ENCODE measurements around the gene CACNA1B.

CACNA1B gene

GRCh38 chr9:137972355-137972987 lies 94.9 kb downstream of the CACNA1B start:
- H3K4me2 ChIP-seq, result no peak overlapping the region
- no peak overlapping the region for H3K9ac ChIP-seq
- H3K4me1 ChIP-seq (ENCODE audit: low read depth, poor library complexity, severe bottlenecking), result no peaks in the 10 kb centered on the region
- no peak overlapping the region for H3K27ac ChIP-seq
- no peaks in the 10 kb centered on the region for H3K79me2 ChIP-seq (ENCODE audit: insufficient read depth, low read depth)
- no peak for TF ChIP-seq CTCF (conservative IDR thresholded peaks at IDR 0.05; ENCODE audit: low read depth, low read length)
- no peaks in the 10 kb centered on the region for H4K20me1 ChIP-seq (ENCODE audit: insufficient read depth)
- H2AFZ ChIP-seq (ENCODE audit: low read depth), result no peak overlapping the region
- no peak overlapping the region for H3K4me3 ChIP-seq (IDR thresholded peaks at IDR 0.05; ENCODE audit: insufficient read depth, low read depth, low read length)
- no peaks in the 10 kb centered on the region for H3K36me3 ChIP-seq (ENCODE audit: insufficient read depth)
- no peaks in the 10 kb centered on the region for H3K27me3 ChIP-seq (ENCODE audit: insufficient read depth, low read depth)

- Histone ChIP-seq H3K27ac (no peak overlapping the region), H3K4me3 (IDR thresholded peaks at IDR 0.05; ENCODE audit: insufficient read depth, low read depth, low read length) (no peak overlapping the region), H3K36me3 (ENCODE audit: insufficient read depth) (no peaks in the 10 kb centered on the region), H3K27me3 (ENCODE audit: insufficient read depth, low read depth) (no peaks in the 10 kb centered on the region), H3K4me2 (no peak overlapping the region), H3K9ac (no peak overlapping the region), H3K4me1 (ENCODE audit: low read depth, poor library complexity, severe bottlenecking) (no peaks in the 10 kb centered on the region), H3K79me2 (ENCODE audit: insufficient read depth, low read depth) (no peaks in the 10 kb centered on the region), H2AFZ (ENCODE audit: low read depth) (no peak overlapping the region), H4K20me1 (ENCODE audit: insufficient read depth) (no peaks in the 10 kb centered on the region)
- TF ChIP-seq CTCF (conservative IDR thresholded peaks at IDR 0.05; ENCODE audit: low read depth, low read length), result no peak
Observed at GRCh38 chr9:137972988-137973470, 95.4 kb downstream of the CACNA1B start.

- no peak overlapping the region for H3K9ac ChIP-seq
- no peaks in the 10 kb centered on the region for H3K36me3 ChIP-seq (ENCODE audit: insufficient read depth)
- no peak overlapping the region for H2AFZ ChIP-seq (ENCODE audit: low read depth)
- no peaks in the 10 kb centered on the region for H4K20me1 ChIP-seq (ENCODE audit: insufficient read depth)
- H3K27me3 ChIP-seq (ENCODE audit: insufficient read depth, low read depth), result no peaks in the 10 kb centered on the region
- no peak overlapping the region for H3K4me3 ChIP-seq (IDR thresholded peaks at IDR 0.05; ENCODE audit: insufficient read depth, low read depth, low read length)
- H3K4me2 ChIP-seq, result no peak overlapping the region
- H3K27ac ChIP-seq, result no peak overlapping the region
- TF ChIP-seq CTCF (conservative IDR thresholded peaks at IDR 0.05; ENCODE audit: low read depth, low read length), result no peak
- H3K4me1 ChIP-seq (ENCODE audit: low read depth, poor library complexity, severe bottlenecking), result no peaks in the 10 kb centered on the region
- H3K79me2 ChIP-seq (ENCODE audit: insufficient read depth, low read depth), result no peaks in the 10 kb centered on the region
Observed at GRCh38 chr9:137973829-137974416, 96.3 kb downstream of the CACNA1B start.

- Histone ChIP-seq H3K27ac (no peak overlapping the region), H4K20me1 (ENCODE audit: insufficient read depth) (no peaks in the 10 kb centered on the region), H2AFZ (ENCODE audit: low read depth) (no peak overlapping the region), H3K79me2 (ENCODE audit: insufficient read depth, low read depth) (no peaks in the 10 kb centered on the region), H3K36me3 (ENCODE audit: insufficient read depth) (no peaks in the 10 kb centered on the region), H3K4me2 (no peak overlapping the region), H3K4me3 (IDR thresholded peaks at IDR 0.05; ENCODE audit: insufficient read depth, low read depth, low read length) (no peak overlapping the region), H3K4me1 (ENCODE audit: low read depth, poor library complexity, severe bottlenecking) (no peaks in the 10 kb centered on the region), H3K27me3 (ENCODE audit: insufficient read depth, low read depth) (no peaks in the 10 kb centered on the region), H3K9ac (no peak overlapping the region)
- no peak for TF ChIP-seq CTCF (conservative IDR thresholded peaks at IDR 0.05; ENCODE audit: low read depth, low read length)
Observed at GRCh38 chr9:137974746-137975526, 97.4 kb downstream of the CACNA1B start.

All from KMS-11 (cell line).